ENCODE data around the gene MAPK7.

The MAPK7 gene

DNA sequence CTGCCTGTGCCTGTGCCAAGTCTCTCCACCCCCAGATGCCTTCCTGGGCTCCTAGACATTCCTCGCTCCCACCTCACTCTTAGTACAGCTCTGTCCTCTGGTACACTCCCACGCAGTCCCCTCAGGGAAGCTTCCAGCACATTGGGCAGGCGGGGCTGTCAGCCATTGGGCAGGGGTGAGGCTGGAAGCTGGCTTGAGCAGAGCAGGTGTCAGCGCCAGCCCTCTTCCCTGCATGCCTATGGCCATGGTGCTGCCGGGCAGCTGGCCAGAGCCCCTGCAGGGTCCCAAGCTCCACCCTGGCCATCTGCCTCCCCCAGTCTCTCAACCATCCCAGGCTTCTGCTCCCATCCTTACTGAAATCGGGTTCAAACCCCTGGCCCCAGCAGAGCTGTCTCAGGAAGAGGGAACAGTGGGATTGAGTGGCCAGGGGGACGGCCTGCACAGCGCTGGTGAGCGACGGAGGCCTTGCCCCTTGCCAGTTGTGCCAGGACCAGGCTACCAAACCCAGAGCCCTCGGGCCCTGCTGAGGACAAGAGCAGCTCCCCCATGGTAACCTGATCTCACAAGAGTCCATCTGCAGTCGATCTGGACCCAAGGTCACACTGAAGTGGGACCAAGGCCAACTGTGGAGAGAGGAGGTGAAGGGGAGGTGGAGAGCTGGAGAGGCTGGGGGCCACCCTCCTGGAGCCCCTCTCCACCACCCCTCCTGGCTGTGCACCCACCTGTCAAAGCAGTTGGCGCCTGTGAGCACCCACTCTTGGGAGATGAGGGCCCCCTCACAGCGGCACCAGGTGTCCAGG is 13.4 kb upstream of the MAPK7 start:
- no peak for DNase-seq

DNA sequence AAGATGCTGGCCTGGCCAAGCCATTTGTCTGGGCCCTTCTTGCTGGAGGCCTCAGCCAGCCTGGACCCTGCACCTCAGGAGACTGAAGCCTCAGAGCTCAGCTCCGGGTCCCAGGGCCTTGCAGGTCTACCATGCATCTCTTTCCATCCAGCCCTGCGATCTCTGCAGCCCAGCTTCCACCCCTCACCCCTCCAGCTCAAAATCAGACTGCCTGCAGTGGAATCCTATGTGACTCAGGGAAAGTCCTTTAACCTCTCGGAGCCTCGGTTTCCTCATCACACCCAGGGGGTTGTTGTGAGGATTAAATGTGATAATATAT is 12.8 kb upstream of the MAPK7 start:
- no peak for DNase-seq

- DNase-seq, result no peak
Measured at GRCh38 chr17:19365833-19366636, 12.3 kb upstream of the MAPK7 start.

DNA sequence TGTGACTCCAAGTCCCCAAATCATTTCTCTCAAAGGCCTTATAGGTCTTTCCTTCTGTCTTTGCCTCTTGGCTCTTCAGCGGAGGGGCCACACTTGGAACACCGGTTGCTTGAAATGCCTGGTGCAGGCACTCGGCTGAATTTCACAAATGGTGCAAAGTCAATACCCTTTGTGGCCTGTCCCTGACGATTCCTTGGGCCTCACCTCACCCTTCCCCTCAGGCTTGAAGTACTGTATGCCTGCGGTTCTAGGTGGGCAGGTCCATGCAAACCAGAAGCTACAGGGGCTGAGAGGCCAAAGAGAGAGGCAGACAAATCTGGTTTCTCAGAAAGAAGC is 11.7 kb upstream of the MAPK7 start:
- no peak for DNase-seq

- no peak for DNase-seq
Measured at GRCh38 chr17:19368229-19368628, 10.1 kb upstream of the MAPK7 start.

DNA sequence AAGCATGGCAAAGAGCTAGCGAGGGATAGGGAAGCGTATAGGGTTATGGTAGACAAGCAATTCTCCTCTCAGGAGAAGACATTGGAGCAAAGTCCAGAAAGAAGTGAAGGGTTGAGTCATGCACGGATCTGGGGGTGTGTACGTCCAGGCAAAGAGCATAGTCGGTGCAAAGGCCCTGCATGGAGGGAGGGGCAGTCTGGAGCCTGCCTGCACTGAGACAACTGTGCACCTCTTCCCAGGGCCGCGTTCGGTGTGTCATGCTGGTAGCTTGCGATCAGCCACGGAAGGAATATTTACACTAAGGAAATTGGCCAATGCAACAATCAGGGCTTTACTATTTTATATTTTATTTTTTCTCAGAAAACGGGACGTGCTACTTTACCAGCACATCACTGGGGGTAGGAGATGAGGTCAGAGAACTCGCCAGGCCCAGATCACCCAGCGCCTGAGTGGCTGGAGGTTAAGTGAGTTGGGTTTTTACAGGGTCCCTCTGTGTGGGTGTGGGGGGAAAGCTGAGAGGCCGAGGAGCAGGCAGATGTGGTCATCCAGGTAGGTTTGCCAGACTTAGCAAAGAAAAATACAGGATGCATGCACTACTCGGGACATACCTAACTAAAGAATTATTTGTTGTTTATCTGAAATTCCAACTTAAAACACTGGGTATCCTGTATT is 9.1 kb upstream of the MAPK7 start:
- no peak for DNase-seq

DNA sequence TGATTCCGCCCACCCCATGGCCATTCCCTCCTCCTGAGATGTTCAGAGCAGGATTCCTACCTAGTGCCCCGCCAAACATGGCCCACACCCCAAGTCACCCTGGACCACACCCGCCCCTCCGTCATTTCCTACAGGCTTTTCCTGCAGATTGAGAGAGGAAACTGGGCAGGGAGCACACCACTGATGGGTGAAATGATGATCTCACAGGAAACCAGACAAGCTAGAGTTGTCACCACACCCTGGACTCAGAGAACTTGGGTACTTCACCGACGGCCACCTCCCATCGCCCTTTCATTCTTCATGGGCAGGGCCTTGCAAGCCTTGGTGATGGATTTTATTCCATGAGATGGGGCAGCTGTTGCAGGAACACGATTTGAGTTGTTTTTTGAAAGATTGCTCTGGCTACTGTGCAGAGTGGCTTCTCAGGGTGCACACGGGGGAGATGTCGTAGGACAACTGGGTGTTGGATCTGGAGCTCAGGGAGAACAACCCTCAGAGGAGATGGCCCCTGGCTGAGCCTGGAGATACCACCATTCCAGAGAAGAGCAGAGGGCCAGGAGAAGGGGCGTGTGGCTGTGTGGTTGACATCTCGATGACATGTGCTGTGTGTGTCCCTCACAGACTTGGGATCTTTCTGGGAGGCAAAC is 8.3 kb upstream of the MAPK7 start:
- DNase-seq, result no peak

DNA sequence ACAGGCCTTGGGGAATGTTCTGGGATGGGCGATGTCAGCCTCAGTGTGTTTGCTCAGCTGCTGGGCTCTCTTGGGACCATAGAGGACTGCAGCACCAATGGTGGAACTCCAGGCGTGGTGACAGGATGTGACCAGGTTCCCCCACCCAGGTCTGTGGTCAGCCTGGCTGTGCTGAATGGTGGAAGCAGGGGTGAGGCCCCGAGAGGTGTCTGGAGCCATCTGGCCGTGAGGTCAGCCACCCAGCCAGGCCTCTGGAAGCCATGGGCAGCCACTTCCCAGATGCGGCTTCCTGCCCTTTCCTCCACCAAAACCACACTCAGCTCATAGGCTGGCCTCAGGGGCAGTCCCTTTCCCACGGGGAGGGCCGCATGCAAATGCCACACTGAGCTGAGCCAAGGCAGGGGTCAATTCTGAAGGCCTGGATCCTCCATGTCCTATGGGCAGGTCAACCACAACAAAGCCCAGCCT is 7.8 kb upstream of the MAPK7 start:
- peak; percentile 33 for DNase-seq

DNA sequence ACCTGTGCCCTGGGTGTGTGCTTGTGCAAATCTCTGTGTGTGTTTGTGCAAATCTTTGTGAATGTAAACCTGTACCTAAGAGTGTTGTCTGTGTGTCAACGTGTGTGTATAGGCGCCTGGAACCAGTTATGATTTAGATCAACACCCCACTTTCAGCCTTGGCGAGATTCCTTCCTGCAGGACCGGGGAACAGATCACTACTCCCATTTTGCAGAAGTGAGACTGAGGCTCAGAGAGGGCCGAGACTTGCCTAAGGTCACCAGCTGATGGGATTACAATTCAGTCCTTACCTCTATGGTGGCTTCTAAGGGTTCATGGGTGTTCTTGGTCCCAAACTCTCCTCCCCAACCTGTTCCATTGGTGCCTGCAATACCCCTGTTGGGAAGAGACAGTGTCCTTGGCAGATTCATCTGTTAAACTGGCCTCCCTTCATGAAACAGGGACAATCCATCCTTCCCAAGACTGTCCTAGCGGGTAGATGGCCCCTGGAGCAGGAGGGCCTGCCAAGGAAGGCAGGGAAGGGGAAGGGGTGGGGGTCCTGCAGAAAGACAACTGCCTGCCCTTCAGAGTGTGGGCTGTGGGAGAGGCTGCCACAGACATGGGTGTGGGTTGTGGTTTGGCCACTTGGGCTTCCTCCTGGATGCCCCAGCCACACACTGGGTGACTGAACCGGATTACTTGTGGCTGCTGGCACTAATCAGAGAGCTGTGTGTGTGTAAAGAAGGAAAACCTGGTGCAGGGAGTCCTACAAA is 6.9 kb upstream of the MAPK7 start:
- peak; percentile 20 for DNase-seq

DNA sequence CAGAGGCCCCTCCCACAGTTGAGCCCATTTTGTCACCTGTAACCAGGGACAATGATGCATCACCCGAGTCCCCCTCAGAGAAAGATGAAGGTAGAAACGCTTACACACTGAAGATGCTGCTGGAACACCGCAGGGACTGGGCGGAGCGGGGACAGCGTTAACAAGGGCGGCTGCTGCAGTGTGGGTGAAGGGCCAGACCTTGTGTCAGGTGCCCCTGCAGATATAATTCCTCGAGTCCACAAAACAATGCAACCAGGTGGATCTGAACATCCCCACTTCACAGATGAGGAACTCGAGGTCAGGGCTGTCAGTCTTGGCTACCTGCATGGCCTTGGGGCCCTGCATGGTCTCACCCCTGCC is 6.3 kb upstream of the MAPK7 start:
- peak; percentile 21 for DNase-seq

DNA sequence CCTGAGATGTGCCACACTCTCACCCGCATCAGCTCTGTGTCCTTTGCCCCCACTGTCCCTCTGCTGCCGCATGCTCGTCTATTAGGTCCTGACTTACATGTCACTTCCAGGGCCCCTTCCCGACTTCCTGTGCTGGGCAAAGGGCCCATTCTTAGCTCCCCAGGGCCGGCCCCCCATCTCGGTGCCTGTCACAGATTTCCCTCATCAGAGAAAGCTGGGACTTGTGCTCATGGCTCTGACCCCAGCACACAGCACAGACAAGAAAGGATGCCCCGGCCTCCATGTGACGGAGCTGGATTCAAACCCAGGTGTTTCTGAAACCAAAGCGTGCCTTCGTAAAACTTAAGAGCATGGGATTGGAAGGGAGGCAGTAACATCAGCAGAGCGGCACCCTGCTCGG is 5.9 kb upstream of the MAPK7 start:
- DNase-seq, result peak; percentile 16

DNA sequence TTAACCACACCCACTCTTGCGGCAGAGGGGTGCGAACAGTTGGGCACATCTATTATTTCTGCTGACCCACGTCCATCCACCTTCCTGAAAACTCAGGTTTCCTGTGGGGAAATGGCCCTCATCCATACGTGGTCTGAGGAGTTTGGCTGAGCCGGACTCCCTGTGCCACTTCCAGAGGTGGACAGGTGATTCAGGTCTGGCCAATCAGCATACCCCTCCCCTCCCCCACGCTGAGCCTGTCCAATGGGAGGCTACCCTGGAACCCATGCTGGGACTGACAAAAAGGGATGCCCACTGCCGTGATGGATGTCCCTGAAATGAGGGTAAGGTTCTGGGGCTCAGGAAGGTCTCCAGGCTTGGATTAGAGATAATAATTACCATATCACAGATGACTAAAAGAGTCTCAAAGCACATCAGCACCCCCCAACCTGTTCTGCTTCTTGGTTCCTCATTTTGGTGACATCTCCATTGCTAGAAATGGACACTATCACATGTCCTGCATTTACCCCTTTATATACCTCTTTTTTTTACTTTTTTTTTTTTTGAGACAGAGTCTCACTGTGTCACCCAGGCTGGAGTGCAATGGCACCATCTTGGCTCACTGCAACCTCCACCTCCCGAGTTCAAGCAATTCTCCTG is 5.3 kb upstream of the MAPK7 start:
- DNase-seq, result peak; percentile 20

GRCh38 chr17:19374136-19374535 is 4.2 kb upstream of the MAPK7 start:
- peak; percentile 20 for DNase-seq

- no peak for DNase-seq
Measured at GRCh38 chr17:19375732-19376131, 2.6 kb upstream of the MAPK7 start.

- peak; percentile 22 for DNase-seq
Measured at GRCh38 chr17:19376811-19377210, 1.5 kb upstream of the MAPK7 start.

DNA sequence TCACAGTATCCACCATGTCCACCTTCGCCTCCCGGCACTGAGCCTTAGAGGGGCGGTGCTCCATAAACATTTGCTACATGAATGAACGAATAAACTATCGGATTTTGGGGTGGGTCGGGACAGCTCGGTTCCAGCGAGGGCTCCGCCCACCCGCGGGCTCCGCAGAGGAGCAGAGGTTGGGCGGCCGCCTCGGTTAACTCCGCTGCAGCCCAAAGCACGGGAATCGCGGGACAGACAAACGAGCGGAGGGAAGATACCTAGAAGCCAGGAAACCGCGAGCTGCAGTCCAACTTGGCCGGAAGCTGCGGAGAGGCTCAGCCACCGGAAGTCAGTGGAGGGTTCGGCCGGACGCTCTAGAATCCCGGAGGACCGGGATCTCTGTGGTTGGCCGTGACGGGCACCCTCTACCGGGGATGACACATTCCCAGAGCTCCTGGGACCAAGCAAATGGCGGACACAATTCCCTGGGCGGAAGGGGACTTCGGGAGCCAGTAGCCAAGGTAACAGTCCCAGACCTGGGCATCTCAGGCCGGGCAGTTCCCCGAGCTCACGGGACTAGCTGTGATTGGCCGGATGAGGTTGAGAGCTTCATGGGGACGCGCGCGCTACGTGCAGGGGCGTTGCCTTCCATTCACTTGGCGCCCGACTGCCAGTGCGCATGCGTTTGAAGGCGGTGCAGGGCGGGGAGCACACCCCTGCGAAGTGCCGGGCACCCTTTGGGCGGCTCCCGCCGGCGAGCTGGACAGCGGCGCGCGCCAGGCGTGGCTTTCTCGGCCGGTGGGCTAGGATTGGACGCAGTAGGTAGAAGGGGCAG is 489 bp upstream of the MAPK7 start:
- DNase-seq, result peak; percentile 95

DNA sequence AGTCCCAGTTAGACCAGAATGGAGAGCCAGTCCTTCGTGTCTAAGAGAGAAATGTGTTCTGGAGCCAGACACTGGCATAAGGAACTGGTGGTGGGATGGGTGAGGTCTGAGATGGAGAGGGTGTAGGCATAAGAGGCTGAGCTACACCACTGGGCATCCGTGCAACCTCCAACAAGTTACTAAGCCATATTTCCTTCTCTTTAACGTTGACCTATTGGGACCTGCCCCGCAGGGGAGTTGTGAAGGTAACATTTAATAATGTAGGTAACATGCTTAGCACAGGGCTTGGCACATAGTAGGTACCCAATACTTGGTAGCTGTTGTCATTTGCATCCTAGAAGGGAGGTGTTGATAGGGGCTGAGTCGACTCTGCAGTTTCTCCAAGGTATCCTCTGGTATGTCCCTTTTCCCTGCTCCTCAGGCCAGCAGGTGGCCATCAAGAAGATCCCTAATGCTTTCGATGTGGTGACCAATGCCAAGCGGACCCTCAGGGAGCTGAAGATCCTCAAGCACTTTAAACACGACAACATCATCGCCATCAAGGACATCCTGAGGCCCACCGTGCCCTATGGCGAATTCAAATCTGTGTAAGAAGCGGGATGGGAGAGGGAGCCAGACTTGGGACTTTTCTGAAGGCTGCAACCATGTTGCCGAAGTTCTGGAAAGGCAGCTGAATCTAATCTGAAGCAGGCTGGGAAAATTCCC is 1.2 kb downstream of the MAPK7 start:
- DNase-seq, result peak; percentile 22

- peak; percentile 19 for DNase-seq
Measured at GRCh38 chr17:19380481-19381301, 2.4 kb downstream of the MAPK7 start.

- DNase-seq, result no peak
Measured at GRCh38 chr17:19381361-19381740, 3.1 kb downstream of the MAPK7 start.

All from stimulated activated CD8-positive, alpha-beta memory T cell treated with anti-CD3 and anti-CD28 coated beads, Interleukin-4, amount 100 ng/mL, for 48 hours (primary cell).